MM.1S (cell line): Measurements from ENCODE around the gene ADCY2.

Experiments
- EZH2phosphoT487 ChIP-seq: fragments of 300-600 bp; sonication (generic); IDR thresholded peaks from 2 replicates; pipeline ENCODE4 v1.6.1; 2018; ENCODE audit warnings: antibody characterized with exemption, low read length
- TF ChIP-seq, protein P1 (sequence below): fragments of 300-600 bp; sonication (generic); IDR thresholded peaks from 2 replicates; pipeline ENCODE4 v1.5.1; 2016; ENCODE audit warnings: antibody characterized with exemption, low read length, mixed read lengths

DNA sequence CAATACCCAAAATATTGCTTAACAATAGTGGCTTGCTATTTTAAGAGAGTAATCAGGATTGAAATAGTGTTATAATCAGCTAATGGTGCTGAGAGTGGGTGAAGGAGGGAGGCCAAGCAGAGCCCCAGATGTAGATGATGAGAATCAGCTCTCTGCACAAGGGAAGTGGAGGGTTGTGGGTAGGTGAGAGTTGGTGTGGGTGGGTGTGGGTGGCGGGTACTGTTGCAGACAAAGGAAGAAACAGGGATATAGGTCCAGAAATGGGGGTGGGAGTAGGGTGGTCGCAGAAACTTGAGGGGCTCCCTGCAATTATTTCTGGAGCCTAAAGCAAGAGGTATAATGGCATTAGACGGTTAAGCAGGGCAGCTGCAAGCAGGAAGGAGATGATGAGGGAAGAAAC is 7.4 kb upstream of the ADCY2 start:
- no peak for TF ChIP-seq EZH2phosphoT487
- TF ChIP-seq, protein P1, sequence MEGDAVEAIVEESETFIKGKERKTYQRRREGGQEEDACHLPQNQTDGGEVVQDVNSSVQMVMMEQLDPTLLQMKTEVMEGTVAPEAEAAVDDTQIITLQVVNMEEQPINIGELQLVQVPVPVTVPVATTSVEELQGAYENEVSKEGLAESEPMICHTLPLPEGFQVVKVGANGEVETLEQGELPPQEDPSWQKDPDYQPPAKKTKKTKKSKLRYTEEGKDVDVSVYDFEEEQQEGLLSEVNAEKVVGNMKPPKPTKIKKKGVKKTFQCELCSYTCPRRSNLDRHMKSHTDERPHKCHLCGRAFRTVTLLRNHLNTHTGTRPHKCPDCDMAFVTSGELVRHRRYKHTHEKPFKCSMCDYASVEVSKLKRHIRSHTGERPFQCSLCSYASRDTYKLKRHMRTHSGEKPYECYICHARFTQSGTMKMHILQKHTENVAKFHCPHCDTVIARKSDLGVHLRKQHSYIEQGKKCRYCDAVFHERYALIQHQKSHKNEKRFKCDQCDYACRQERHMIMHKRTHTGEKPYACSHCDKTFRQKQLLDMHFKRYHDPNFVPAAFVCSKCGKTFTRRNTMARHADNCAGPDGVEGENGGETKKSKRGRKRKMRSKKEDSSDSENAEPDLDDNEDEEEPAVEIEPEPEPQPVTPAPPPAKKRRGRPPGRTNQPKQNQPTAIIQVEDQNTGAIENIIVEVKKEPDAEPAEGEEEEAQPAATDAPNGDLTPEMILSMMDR: no peak
